OCI-LY1 (cell line): ENCODE data around the gene CBFA2T2.

Source experiments
- H2AFZ ChIP-seq: fragments of 200-600 bp; sonication (generic), shearing (Covaris generic); 2 replicates; pipeline ENCODE4 v1.6.0; 2014; ENCODE audit warnings: antibody characterized with exemption, mild to moderate bottlenecking, low read length
- H3F3A ChIP-seq: fragments of 200-600 bp; sonication (generic), shearing (Covaris generic); 2 replicates; pipeline ENCODE4 v1.6.0; 2014; ENCODE audit warnings: mild to moderate bottlenecking, antibody characterized with exemption, low read length, moderate library complexity; ENCODE audit not compliant: insufficient read depth
- H3K27ac ChIP-seq: fragments of 200-600 bp; sonication (generic); 2 replicates; pipeline ENCODE4 v1.5.1; 2014; ENCODE audit warnings: low read length, mixed run types, mild to moderate bottlenecking, low read depth; ENCODE audit not compliant: poor library complexity, severe bottlenecking
- H3K27me3 ChIP-seq: fragments of 200-600 bp; sonication (generic); 2 replicates; pipeline ENCODE4 v1.6.0; 2014; ENCODE audit warnings: antibody characterized with exemption, mild to moderate bottlenecking, low read length, moderate library complexity; ENCODE audit not compliant: insufficient read depth
- H3K36me3 ChIP-seq: fragments of 200-600 bp; sonication (generic); 2 replicates; pipeline ENCODE4 v1.6.1; 2014; ENCODE audit warnings: mild to moderate bottlenecking, antibody characterized with exemption, low read length, moderate library complexity, mixed read lengths; ENCODE audit not compliant: insufficient read depth
- H3K4me1 ChIP-seq: fragments of 200-600 bp; sonication (generic); 2 replicates; pipeline ENCODE4 v1.5.1; 2014; ENCODE audit warnings: mild to moderate bottlenecking, low read length, moderate library complexity; ENCODE audit not compliant: insufficient read depth, severe bottlenecking
- H3K4me2 ChIP-seq: fragments of 200-600 bp; sonication (generic), shearing (Covaris generic); 2 replicates; pipeline ENCODE4 v1.6.1; 2014; ENCODE audit warnings: low read length
- H3K4me3 ChIP-seq: fragments of 200-600 bp; sonication (generic); 2 replicates; pipeline ENCODE4 v1.5.1; 2014; ENCODE audit warnings: low read length, low read depth, mild to moderate bottlenecking, mixed read lengths; ENCODE audit not compliant: poor library complexity, severe bottlenecking
- H3K79me2 ChIP-seq: fragments of 200-600 bp; shearing (Covaris generic); 2 replicates; pipeline ENCODE4 v1.6.1; 2016; ENCODE audit warnings: mixed run types, low read length, mixed read lengths; ENCODE audit not compliant: insufficient read depth
- H3K9ac ChIP-seq: fragments of 200-600 bp; sonication (generic), shearing (Covaris generic); 2 replicates; pipeline ENCODE4 v1.6.1; 2014; ENCODE audit warnings: mild to moderate bottlenecking, low read length, mixed read lengths
- H3K9me2 ChIP-seq: fragments of 200-600 bp; sonication (generic), shearing (Covaris generic); 2 replicates; pipeline ENCODE4 v1.6.1; 2014; ENCODE audit warnings: low read depth, mild to moderate bottlenecking, low read length, mixed read lengths
- H3K9me3 ChIP-seq: fragments of 200-600 bp; shearing (Covaris generic); 2 replicates; pipeline ENCODE4 v1.6.1; 2014; ENCODE audit warnings: low read length, mixed read lengths
- H4K20me1 ChIP-seq: fragments of 200-600 bp; sonication (generic), shearing (Covaris generic); 2 replicates; pipeline ENCODE4 v1.6.0; 2016; ENCODE audit warnings: mild to moderate bottlenecking, low read length; ENCODE audit not compliant: insufficient read depth
- EZH2 ChIP-seq: fragments of 200-600 bp; sonication (generic), shearing (Covaris generic); IDR thresholded peaks from 2 replicates; pipeline ENCODE4 v1.8.0; 2017; ENCODE audit warnings: borderline replicate concordance, mixed run types, mild to moderate bottlenecking, antibody characterized with exemption, low read length, moderate library complexity, mixed read lengths
- TF ChIP-seq, protein P1 (sequence below): fragments of 200-600 bp; sonication (generic), shearing (Covaris generic); IDR thresholded peaks from 2 replicates; pipeline ENCODE4 v1.5.1; 2017; ENCODE audit warnings: mild to moderate bottlenecking, antibody characterized with exemption, low read length, moderate library complexity, mixed read lengths

Gene CBFA2T2

DNA sequence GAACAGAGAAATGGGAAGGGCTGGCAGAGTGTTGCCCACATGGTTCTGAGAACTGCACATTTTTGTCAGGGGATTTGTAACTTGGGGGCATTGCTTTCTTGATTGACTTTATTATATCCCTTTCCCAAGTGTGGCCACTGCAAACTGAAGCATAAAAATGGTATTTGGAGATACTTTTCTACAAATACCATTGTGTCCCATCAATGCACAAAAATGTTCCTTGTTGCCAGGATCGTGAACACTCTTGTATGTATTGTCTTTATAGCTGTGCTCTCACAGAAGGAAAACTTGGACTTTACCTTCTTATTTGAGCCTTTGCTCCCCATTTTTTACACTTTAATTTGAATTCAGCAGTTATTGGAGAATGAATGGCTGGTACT is 115.1 kb downstream of the CBFA2T2 start:
- Histone ChIP-seq H3K9ac (no peak overlapping the region), H3K9me2 (no peaks in the 10 kb centered on the region), H3K36me3 (peaks cover 24% of the 10 kb centered on the region), H3F3A (no peaks in the 10 kb centered on the region), H3K9me3 (no peaks in the 10 kb centered on the region), H2AFZ (no peak overlapping the region), H3K27ac (no peak overlapping the region), H3K4me3 (no peak overlapping the region), H3K4me2 (no peak overlapping the region), H3K27me3 (no peaks in the 10 kb centered on the region), H3K79me2 (no peaks in the 10 kb centered on the region), H4K20me1 (no peaks in the 10 kb centered on the region), H3K4me1 (peaks cover 42% of the 10 kb centered on the region)
- no peak for TF ChIP-seq EZH2
- TF ChIP-seq, protein P1, sequence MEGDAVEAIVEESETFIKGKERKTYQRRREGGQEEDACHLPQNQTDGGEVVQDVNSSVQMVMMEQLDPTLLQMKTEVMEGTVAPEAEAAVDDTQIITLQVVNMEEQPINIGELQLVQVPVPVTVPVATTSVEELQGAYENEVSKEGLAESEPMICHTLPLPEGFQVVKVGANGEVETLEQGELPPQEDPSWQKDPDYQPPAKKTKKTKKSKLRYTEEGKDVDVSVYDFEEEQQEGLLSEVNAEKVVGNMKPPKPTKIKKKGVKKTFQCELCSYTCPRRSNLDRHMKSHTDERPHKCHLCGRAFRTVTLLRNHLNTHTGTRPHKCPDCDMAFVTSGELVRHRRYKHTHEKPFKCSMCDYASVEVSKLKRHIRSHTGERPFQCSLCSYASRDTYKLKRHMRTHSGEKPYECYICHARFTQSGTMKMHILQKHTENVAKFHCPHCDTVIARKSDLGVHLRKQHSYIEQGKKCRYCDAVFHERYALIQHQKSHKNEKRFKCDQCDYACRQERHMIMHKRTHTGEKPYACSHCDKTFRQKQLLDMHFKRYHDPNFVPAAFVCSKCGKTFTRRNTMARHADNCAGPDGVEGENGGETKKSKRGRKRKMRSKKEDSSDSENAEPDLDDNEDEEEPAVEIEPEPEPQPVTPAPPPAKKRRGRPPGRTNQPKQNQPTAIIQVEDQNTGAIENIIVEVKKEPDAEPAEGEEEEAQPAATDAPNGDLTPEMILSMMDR = no peak

DNA sequence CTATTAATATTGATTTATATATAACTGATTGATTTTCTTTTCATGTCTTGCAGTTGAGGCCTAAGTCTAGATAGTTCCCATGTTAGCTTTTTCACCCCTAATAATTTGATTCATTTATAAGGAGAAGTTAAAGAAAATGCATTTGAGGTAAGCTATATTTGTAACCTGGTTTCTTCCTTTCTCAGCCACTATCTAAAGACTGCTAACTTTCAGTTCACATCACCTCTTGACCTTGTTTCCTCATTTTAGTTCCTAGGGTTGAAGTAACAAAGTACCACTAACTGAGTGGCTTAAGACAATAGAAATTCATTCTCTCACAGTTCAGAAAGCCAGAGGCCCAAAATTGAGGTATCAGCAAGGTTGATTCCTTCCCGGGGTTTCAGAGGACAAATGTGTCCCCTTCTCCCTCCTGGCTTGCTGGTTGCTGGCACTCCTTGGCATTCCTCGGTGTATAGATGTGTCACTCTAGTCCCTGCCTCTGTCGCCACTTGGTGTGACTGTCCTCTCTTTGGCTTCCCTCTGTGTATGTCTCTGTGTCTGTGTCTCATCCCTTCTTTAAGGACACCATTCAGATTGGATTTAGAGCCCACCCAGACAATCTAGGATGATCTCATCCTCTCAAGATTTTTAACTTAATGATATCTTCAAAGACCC is 116.3 kb downstream of the CBFA2T2 start:
- Histone ChIP-seq H3K9me3 (no peaks in the 10 kb centered on the region), H3K27me3 (no peaks in the 10 kb centered on the region), H3K9me2 (no peaks in the 10 kb centered on the region), H3K27ac (no peak overlapping the region), H3K36me3 (peaks cover 20% of the 10 kb centered on the region), H3F3A (no peaks in the 10 kb centered on the region), H3K79me2 (no peaks in the 10 kb centered on the region), H3K4me1 (peaks cover 54% of the 10 kb centered on the region), H3K9ac (no peak overlapping the region), H3K4me2 (0 out of 2 replicates have a peak overlapping the region, but pooled peaks have one; percentile 1), H2AFZ (no peak overlapping the region), H3K4me3 (no peak overlapping the region), H4K20me1 (no peaks in the 10 kb centered on the region)
- TF ChIP-seq, protein P1 = no peak
- TF ChIP-seq EZH2 = no peak

DNA sequence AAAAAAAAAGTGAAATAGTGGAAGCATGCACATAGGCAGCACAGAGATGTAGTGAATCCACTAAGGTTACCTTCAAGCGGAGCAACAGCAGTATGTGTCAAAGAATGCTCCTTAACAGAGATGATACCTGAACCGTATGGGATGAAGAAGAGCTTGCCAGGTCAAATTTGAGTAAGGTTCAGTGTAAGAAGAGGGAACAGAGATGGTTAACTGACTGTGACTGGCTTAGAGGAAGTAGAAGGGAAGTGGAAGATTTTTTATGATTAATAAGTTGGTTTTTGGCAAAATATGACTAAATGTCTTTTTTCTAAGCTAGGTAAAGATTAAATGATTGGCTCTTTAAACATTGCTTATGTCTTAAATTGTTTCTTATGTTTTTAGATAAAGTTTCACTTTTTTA is 119.6 kb downstream of the CBFA2T2 start:
- Histone ChIP-seq H3K79me2 (no peaks in the 10 kb centered on the region), H3K9me2 (no peaks in the 10 kb centered on the region), H3K9me3 (no peaks in the 10 kb centered on the region), H3K4me1 (peaks cover 42% of the 10 kb centered on the region), H3K4me2 (no peak overlapping the region), H4K20me1 (no peaks in the 10 kb centered on the region), H3K36me3 (peaks cover 35% of the 10 kb centered on the region), H3K27me3 (no peaks in the 10 kb centered on the region), H3F3A (no peaks in the 10 kb centered on the region), H3K9ac (no peak overlapping the region), H2AFZ (no peak overlapping the region), H3K27ac (no peak overlapping the region), H3K4me3 (no peak overlapping the region)
- no peak for TF ChIP-seq EZH2
- TF ChIP-seq, protein P1 = no peak
